SK-N-SH (cell line): Measurements from ENCODE around the gene DGKH. TPM values are rescaled to one million over a fixed set of nuclear protein-coding genes. Genes with fewer than 3 reads are reported as not detected.

Experiments used
- CTCF ChIA-PET: fragments of 300-600, 350-600 bp; formaldehyde crosslinking; extraction: SDS; loops from one replicate; lab custom pipeline; 2021; lab: Yijun Ruan, JAX
- POLR2A ChIA-PET: fragments of 350-600 bp; sonication (Branson Sonifier 250); formaldehyde crosslinking; extraction: SDS; loops from one replicate; lab custom pipeline; 2020; ENCODE audit warnings: antibody characterized with exemption, inconsistent platforms; lab: Yijun Ruan, JAX
- DNase-seq: peaks from one replicate; pipeline ENCODE4 v3.0.0; 2012
- H2AFZ ChIP-seq: fragments of 200-600 bp; sonication (generic); 2 replicates; pipeline ENCODE4 v1.8.1; 2016; ENCODE audit warnings: antibody characterized with exemption, mild to moderate bottlenecking, low read depth
- H3F3A ChIP-seq: fragments of 200-600 bp; sonication (generic); replicated peaks from 2 replicates; pipeline ENCODE3; 2016; ENCODE audit warnings: antibody characterized with exemption, mild to moderate bottlenecking; ENCODE audit not compliant: insufficient read depth
- H3K27ac ChIP-seq, 2 experiments: fragments of 200-500 bp in 1 of 2; fragments of 200-600 bp in 1 of 2; sonication (Bioruptor generic) in 1 of 2; sonication (generic), shearing (Covaris generic) in 1 of 2; 2 replicates each; pipeline versions ENCODE4 v1.5.1 to v1.6.1; 2014 to 2016; ENCODE audit warnings: low read depth in 2 of 2, inconsistent platforms in 1 of 2, low read length in 1 of 2, mild to moderate bottlenecking in 1 of 2, mixed read lengths in 1 of 2
- H3K27me3 ChIP-seq: fragments of 200-600 bp; sonication (generic), shearing (Covaris generic); 2 replicates; pipeline ENCODE4 v1.6.1; 2016; ENCODE audit warnings: mixed run types; ENCODE audit not compliant: insufficient read depth
- H3K36me3 ChIP-seq, 2 experiments: fragments of 200-500 bp in 1 of 2; fragments of 200-600 bp in 1 of 2; sonication (Bioruptor generic) in 1 of 2; sonication (generic) in 1 of 2; replicated peaks in 1 of 2; 2 replicates each; pipeline versions ENCODE3 to v1.5.1; 2014 to 2016; ENCODE audit warnings: low read length in 1 of 2, mild to moderate bottlenecking in 1 of 2; ENCODE audit not compliant: insufficient read depth in 2 of 2, control insufficient read depth in 1 of 2
- H3K4me1 ChIP-seq, 2 experiments: fragments of 200-500 bp in 1 of 2; fragments of 200-600 bp in 1 of 2; sonication (Bioruptor generic) in 1 of 2; sonication (generic), shearing (Covaris generic) in 1 of 2; 2 replicates each; pipeline versions ENCODE4 v1.5.1 to v1.6.1; 2014 to 2016; ENCODE audit warnings: low read depth in 1 of 2, low read length in 1 of 2, mixed run types in 1 of 2; ENCODE audit not compliant: insufficient read depth in 2 of 2, control insufficient read depth in 1 of 2
- H3K4me2 ChIP-seq: fragments of 200-600 bp; sonication (generic), shearing (Covaris generic); 2 replicates; pipeline ENCODE4 v1.6.1; 2017; ENCODE audit warnings: mixed run types
- H3K4me3 ChIP-seq, 2 experiments: fragments of 200-500 bp in 1 of 2; fragments of 200-600 bp in 1 of 2; sonication (Bioruptor generic) in 1 of 2; sonication (generic), shearing (Covaris generic) in 1 of 2; 2 replicates each; pipeline versions ENCODE4 v1.5.1 to v1.8.1; 2014 to 2016; ENCODE audit warnings: low read depth in 2 of 2, inconsistent platforms in 1 of 2, low read length in 1 of 2, mild to moderate bottlenecking in 1 of 2, mixed read lengths in 1 of 2, moderate library complexity in 1 of 2
- H3K79me2 ChIP-seq: fragments of 200-600 bp; sonication (generic); 2 replicates; pipeline ENCODE4 v1.8.1; 2017; ENCODE audit warnings: mild to moderate bottlenecking; ENCODE audit not compliant: insufficient read depth
- H3K9ac ChIP-seq: fragments of 200-600 bp; sonication (generic); 2 replicates; pipeline ENCODE4 v1.6.1; 2017; ENCODE audit warnings: mixed run types
- H3K9me2 ChIP-seq: fragments of 200-600 bp; sonication (generic); 2 replicates; pipeline ENCODE4 v1.6.1; 2017; ENCODE audit warnings: mixed run types
- H3K9me3 ChIP-seq: fragments of 200-600 bp; sonication (generic); 2 replicates; pipeline ENCODE4 v1.6.1; 2017; ENCODE audit warnings: mixed run types, mild to moderate bottlenecking, moderate library complexity
- H4K20me1 ChIP-seq: fragments of 200-600 bp; sonication (generic); 2 replicates; pipeline ENCODE4 v1.6.1; 2017; ENCODE audit warnings: mild to moderate bottlenecking, mixed run types; ENCODE audit not compliant: insufficient read depth
- EZH2phosphoT487 ChIP-seq: fragments of 200-600 bp; sonication (generic); IDR thresholded peaks from 2 replicates; pipeline ENCODE4 v1.6.1; 2017; ENCODE audit warnings: low read depth, mixed run types, mild to moderate bottlenecking, antibody characterized with exemption, moderate library complexity, borderline replicate concordance
- FOSL2 ChIP-seq: IDR thresholded peaks from 2 replicates; pipeline ENCODE4 v1.4.0; 2012; ENCODE audit warnings: low read depth, mild to moderate bottlenecking, moderate library complexity, borderline replicate concordance
- FOXM1 ChIP-seq: IDR thresholded peaks from 2 replicates; pipeline ENCODE4 v1.4.0; 2012; ENCODE audit warnings: low read depth, mild to moderate bottlenecking
- GATA2 ChIP-seq: sonication (generic); formaldehyde crosslinking; IDR thresholded peaks from 2 replicates; pipeline ENCODE4 v1.5.0; 2020; ENCODE audit warnings: mild to moderate bottlenecking, missing genetic modification reagents
- NFIC ChIP-seq: IDR thresholded peaks from 2 replicates; pipeline ENCODE4 v1.4.0; 2012; ENCODE audit warnings: borderline replicate concordance
- RCOR1 ChIP-seq: fragments of 150-350 bp; IDR thresholded peaks from 2 replicates; pipeline ENCODE4 v1.6.1; 2017; ENCODE audit warnings: antibody characterized with exemption, low read length
- SIN3A ChIP-seq: IDR thresholded peaks from 2 replicates; pipeline ENCODE4 v1.6.1; 2012; ENCODE audit warnings: low read depth, mild to moderate bottlenecking, low read length, moderate library complexity, borderline replicate concordance
- TAF1 ChIP-seq: IDR thresholded peaks from 2 replicates; pipeline ENCODE4 v1.6.1; 2012; ENCODE audit warnings: low read depth, mild to moderate bottlenecking, low read length, moderate library complexity, borderline replicate concordance
- TCF12 ChIP-seq: IDR thresholded peaks from 2 replicates; pipeline ENCODE4 v1.4.0; 2012
- TEAD4 ChIP-seq: IDR thresholded peaks from 2 replicates; pipeline ENCODE4 v1.4.0; 2012; ENCODE audit warnings: mild to moderate bottlenecking, borderline replicate concordance; ENCODE audit not compliant: insufficient read depth
- YY1 ChIP-seq: IDR thresholded peaks from 2 replicates; pipeline ENCODE4 v1.4.0; 2012; ENCODE audit warnings: low read depth, mild to moderate bottlenecking
- ZBTB33 ChIP-seq: IDR thresholded peaks from 2 replicates; pipeline ENCODE4 v1.4.0; 2012; ENCODE audit warnings: low read depth, borderline replicate concordance
- WGBS: methylation state at CpG from one replicate; pipeline ENCODE4 v1.1.6; 2017; ENCODE audit warnings: low lambda C conversion rate; 5-methylcytosine and 5-hydroxymethylcytosine counted together
- polyA plus RNA-seq, 3 experiments: library from polyadenylated mRNA; depleted of rRNA; stranded (reverse); fragments of >200 nt; gene quantifications; 2 replicates each; pipeline ENCODE4 v1.2.3, GENCODE V29; 2012

DGKH gene
- polyA plus RNA-seq, 1 of the 3 experiments (the other 2 are of a cell fraction) = 2.5 TPM

DNA sequence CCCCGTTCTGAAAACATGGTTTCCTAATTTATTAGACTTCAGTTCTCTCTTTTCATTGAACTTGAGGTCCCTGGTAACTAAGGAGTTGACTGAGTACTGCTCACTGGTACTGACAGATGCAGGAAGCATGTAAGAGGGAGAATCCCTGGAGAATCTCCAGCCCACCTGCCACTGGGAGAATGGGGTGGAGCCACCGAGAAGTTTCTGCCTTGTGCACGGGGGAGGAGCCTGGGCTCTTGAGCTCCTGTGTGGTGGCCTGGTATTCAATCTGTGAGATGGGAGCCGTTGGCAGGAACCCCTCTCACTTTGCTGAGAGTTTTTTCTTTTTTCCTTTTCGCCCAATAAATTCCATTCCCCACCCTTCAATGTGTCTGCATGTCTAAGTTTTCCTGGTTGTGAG is 210.3 kb downstream of the DGKH start:
- H3K36me3 ChIP-seq = no peaks in the 10 kb centered on the region
- H4K20me1 ChIP-seq = no peaks in the 10 kb centered on the region
- H3K27ac ChIP-seq = no peak overlapping the region
- H3F3A ChIP-seq = no peaks in the 10 kb centered on the region
- no peak overlapping the region for H3K4me3 ChIP-seq
- no peak for DNase-seq
- no peaks in the 10 kb centered on the region for H3K9me2 ChIP-seq
- peaks cover 0 to 4% of the 10 kb centered on the region in 2 experiments; a peak in 1 of 4 replicates for H3K4me1 ChIP-seq
- TF ChIP-seq EZH2phosphoT487 (no peak), NFIC (no peak), TEAD4 (no peak), SIN3A (no peak), RCOR1 (no peak), TCF12 (no peak), FOSL2 (no peak), YY1 (no peak)
- ChIA-PET CTCF (interaction anchor here (0.9 kb wide), 1 partner anchor 11 kb away, joined by 3 read pairs; no protein-coding TSS in a partner anchor), POLR2A (no interaction called here)
- no peak overlapping the region for H2AFZ ChIP-seq
- no peaks in the 10 kb centered on the region for H3K79me2 ChIP-seq
- H3K9ac ChIP-seq = no peak overlapping the region
- no peaks in the 10 kb centered on the region for H3K27me3 ChIP-seq
- no peak overlapping the region for H3K4me2 ChIP-seq
- no peaks in the 10 kb centered on the region; the same call in 1 of the 2 replicates for H3K9me3 ChIP-seq
- 71% methylated on average over 5 of the region's 5 CpGs for WGBS

- Histone ChIP-seq H3K9ac (no peak overlapping the region), H2AFZ (no peak overlapping the region), H3K4me1 (peaks cover 0 to 4% of the 10 kb centered on the region in 2 experiments; a peak in 1 of 4 replicates), H3K27me3 (no peaks in the 10 kb centered on the region), H4K20me1 (no peaks in the 10 kb centered on the region), H3K4me3 (no peak overlapping the region), H3K27ac (peak overlapping the region in 1 of 2 experiments; percentile 60; a peak in 2 of 4 replicates), H3K4me2 (no peak overlapping the region), H3K79me2 (no peaks in the 10 kb centered on the region), H3K9me3 (no peaks in the 10 kb centered on the region; the same call in 1 of the 2 replicates), H3F3A (no peaks in the 10 kb centered on the region), H3K36me3 (no peaks in the 10 kb centered on the region), H3K9me2 (no peaks in the 10 kb centered on the region)
- POLR2A ChIA-PET = no interaction called here
- 63% methylated on average over 4 of the region's 4 CpGs for WGBS
- CTCF ChIA-PET = interaction anchor here (0.9 kb wide), 1 partner anchor 10 kb away, joined by 3 read pairs; no protein-coding TSS in a partner anchor
- no peak for DNase-seq
- no peak for TF ChIP-seq GATA2 (CRISPR knock-in tag)
- no peak for TF ChIP-seq ZBTB33
- TF ChIP-seq FOXM1 = no peak
- TF ChIP-seq TEAD4 = no peak
- no peak for TF ChIP-seq TAF1
These were observed 211.1 kb downstream of the DGKH start for GRCh38 chr13:42259515-42259914.
